ENCODE results near the gene CCS.

Gene CCS

DNA sequence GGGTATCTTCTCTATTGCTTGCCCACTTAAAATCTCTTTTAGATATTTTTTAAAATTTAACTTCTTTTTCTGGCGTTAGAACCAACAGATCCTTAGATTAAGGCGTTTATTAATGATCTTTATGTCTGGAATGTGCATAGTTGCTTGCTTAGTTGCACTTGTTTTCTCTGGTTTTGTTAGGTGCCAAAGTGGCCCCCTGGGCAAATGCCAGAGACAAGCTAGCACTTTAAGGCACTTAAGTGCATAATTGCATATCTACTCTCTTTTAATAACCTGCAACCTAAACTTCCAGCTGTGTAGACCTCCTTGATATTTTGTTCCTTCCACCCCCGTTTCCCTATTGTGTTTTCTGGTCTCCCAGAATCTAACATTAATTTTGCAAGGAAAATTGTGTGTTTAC, 48.8 kb downstream of the CCS start:
- TF ChIP-seq CTCF (IDR thresholded peaks at IDR 0.05): no peak

DNA sequence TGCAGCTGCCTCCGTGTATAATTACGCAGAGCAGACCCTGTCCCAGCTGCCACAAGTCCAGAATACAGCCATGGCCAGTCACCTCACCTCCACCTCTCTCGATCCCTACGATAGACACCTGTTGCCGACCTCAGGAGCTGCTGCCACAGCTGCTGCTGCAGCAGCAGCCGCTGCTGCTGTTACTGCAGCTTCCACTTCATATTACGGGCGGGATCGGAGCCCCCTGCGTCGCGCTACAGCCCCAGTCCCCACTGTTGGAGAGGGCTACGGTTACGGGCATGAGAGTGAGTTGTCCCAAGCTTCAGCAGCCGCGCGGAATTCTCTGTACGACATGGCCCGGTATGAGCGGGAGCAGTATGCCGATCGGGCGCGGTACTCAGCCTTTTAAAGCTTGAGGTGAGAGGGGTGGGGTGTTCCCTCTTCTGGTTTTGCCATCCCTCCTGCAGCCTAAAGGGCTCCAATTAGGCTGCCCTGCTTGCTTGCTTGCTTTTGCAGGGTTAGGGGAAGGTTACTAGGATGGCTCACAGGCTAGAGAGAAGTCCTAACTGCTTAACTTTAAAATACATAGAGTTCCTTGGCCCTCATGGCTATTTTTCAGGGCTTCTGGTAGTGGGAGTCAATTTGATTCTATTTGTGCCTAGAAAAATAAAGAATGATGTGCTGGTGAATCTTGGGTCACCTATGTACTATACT, 50.9 kb downstream of the CCS start:
- no peak for TF ChIP-seq CTCF (IDR thresholded peaks at IDR 0.05)

GRCh38 chr11:66646828-66647227, 53.8 kb downstream of the CCS start:
- no peak for TF ChIP-seq CTCF (IDR thresholded peaks at IDR 0.05)

- no peak for TF ChIP-seq CTCF (IDR thresholded peaks at IDR 0.05)
Observed at GRCh38 chr11:66649903-66650302, 56.9 kb downstream of the CCS start.

DNA sequence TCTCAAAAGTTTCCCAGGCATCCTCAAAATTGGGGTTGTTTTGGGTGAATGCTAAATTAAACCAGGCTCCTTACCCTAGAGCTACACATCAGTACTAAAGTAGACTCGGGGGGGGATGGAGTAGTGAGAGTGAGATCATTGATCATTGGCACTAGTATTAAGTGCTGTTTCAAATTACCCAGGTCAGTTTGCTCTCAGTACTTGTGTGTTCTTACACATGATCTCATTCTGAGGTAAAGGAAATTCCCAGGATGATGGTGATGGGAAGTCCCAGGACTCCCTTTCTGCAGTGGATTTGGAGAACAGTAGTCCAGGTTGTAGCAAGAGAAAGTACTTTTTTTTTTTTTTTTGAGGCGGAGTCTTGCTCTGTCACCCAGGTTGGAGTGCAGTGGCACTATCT, 58.0 kb downstream of the CCS start:
- TF ChIP-seq CTCF (IDR thresholded peaks at IDR 0.05): no peak

- no peak for TF ChIP-seq CTCF (IDR thresholded peaks at IDR 0.05)
Observed at GRCh38 chr11:66652651-66653050, 59.7 kb downstream of the CCS start.

DNA sequence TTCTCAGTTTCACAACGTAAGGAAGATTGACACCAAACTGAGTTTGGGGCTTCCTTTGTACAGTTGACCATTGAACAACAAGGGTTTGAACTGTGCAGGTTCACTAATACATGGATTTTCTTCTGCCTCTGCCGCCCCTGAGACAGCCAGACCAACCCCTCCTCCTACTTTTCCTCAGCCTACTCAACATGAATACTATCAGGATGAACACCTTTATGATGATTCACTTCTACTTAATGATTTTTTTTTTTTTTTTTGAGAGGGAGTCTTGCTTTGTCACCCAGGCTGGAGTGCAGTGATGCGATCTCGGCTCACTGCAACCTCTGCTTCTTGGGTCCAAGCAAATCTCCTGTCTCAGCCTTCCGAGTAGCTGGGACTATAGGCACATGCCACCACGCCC, 60.1 kb downstream of the CCS start:
- TF ChIP-seq CTCF (IDR thresholded peaks at IDR 0.05): no peak

All from LNCAP (cell line).